H1 (cell line): Measurements from ENCODE around the gene FMN2. TPM values are rescaled to one million over a fixed set of nuclear protein-coding genes. Genes with fewer than 3 reads are reported as not detected.

ENCODE experiments used
- CTCF ChIA-PET: fragments of 300-600 bp; sonication (Branson Sonifier 250); formaldehyde crosslinking; loops from one replicate; lab custom pipeline; 2021; ENCODE audit not compliant: partially characterized antibody; lab: Charles Lee
- POLR2A ChIA-PET: fragments of 300-600 bp; sonication (Branson Sonifier 250); formaldehyde crosslinking; loops from one replicate; lab custom pipeline; 2021; ENCODE audit warnings: inconsistent platforms; ENCODE audit not compliant: partially characterized antibody; lab: Charles Lee
- DNase-seq, 2 experiments: peaks; one replicate each; pipeline versions ENCODE4 v3.0.0 to v3.0.0-alpha.2; 2010 to 2022; ENCODE audit warnings: low spot score in 2 of 2, low read depth in 1 of 2, mixed read lengths in 1 of 2
- FAIRE-seq: peaks from 2 replicates; lab custom pipeline; 2011; peaks lifted over from hg19 to GRCh38; lab: Jason Lieb, UNC
- H2AFZ ChIP-seq: 2 replicates; pipeline ENCODE4 v1.8.1; 2012; ENCODE audit warnings: low read length, inconsistent platforms
- H2AK5ac ChIP-seq: 2 replicates; pipeline ENCODE4 v1.6.1; 2013; ENCODE audit warnings: low read depth, low read length
- H2BK120ac ChIP-seq: replicated peaks from 2 replicates; pipeline ENCODE3; 2013; ENCODE audit warnings: low read depth, low read length, inconsistent platforms
- H2BK12ac ChIP-seq: 2 replicates; pipeline ENCODE4 v1.6.1; 2013; ENCODE audit warnings: low read depth, low read length
- H2BK15ac ChIP-seq: 2 replicates; pipeline ENCODE4 v1.6.1; 2013; ENCODE audit warnings: low read length
- H2BK20ac ChIP-seq: 2 replicates; pipeline ENCODE4 v1.6.1; 2013; ENCODE audit warnings: low read length
- H2BK5ac ChIP-seq: 2 replicates; pipeline ENCODE4 v1.6.1; 2013; ENCODE audit warnings: low read depth, low read length
- H3K14ac ChIP-seq: 2 replicates; pipeline ENCODE4 v1.6.1; 2013; ENCODE audit warnings: inconsistent platforms; ENCODE audit not compliant: insufficient read length
- H3K18ac ChIP-seq: 2 replicates; pipeline ENCODE4 v1.6.1; 2013; ENCODE audit warnings: low read length; ENCODE audit errors: extremely low read depth
- H3K23ac ChIP-seq: 2 replicates; pipeline ENCODE4 v1.6.1; 2013; ENCODE audit warnings: inconsistent platforms; ENCODE audit not compliant: insufficient read length
- H3K23me2 ChIP-seq: 2 replicates; pipeline ENCODE4 v1.6.1; 2013; ENCODE audit warnings: low read depth, low read length
- H3K27ac ChIP-seq: 2 replicates; pipeline ENCODE4 v1.6.1; 2011; ENCODE audit warnings: low read depth, low read length, inconsistent platforms
- H3K27me3 ChIP-seq, 4 experiments: replicated peaks in 1 of 4; 1 replicate in 1 of 4; 2 replicates in 3 of 4; pipeline versions ENCODE4 v1.6.1 to v1.8.1; 2011 to 2013; ENCODE audit warnings: low read length in 3 of 4, mild to moderate bottlenecking in 3 of 4, inconsistent platforms in 2 of 4, mixed read lengths in 2 of 4, moderate library complexity in 1 of 4; ENCODE audit not compliant: control insufficient read depth in 3 of 4, insufficient read depth in 3 of 4; ENCODE audit errors: extremely low read depth in 1 of 4
- H3K36me3 ChIP-seq, 4 experiments: 2 replicates each; pipeline versions ENCODE4 v1.6.1 to v1.8.1; 2011 to 2013; ENCODE audit warnings: mild to moderate bottlenecking in 4 of 4, low read length in 3 of 4, moderate library complexity in 2 of 4, control low read depth in 1 of 4, inconsistent platforms in 1 of 4; ENCODE audit not compliant: insufficient read depth in 4 of 4, control insufficient read depth in 2 of 4
- H3K4ac ChIP-seq: replicated peaks from 2 replicates; pipeline ENCODE3; 2013; ENCODE audit warnings: low read length, low read depth, mixed read lengths, inconsistent platforms; ENCODE audit not compliant: insufficient read length
- H3K4me1 ChIP-seq, 4 experiments: replicated peaks in 1 of 4; 1 replicate in 1 of 4; 2 replicates in 3 of 4; pipeline versions ENCODE4 v1.6.1 to v1.8.1; 2011 to 2013; ENCODE audit warnings: low read length in 3 of 4, inconsistent platforms in 2 of 4, mixed read lengths in 1 of 4; ENCODE audit not compliant: insufficient read depth in 4 of 4, control insufficient read depth in 3 of 4
- H3K4me2 ChIP-seq, 2 experiments: 2 replicates each; pipeline versions ENCODE4 v1.6.1 to v1.8.1; 2011 to 2013; ENCODE audit warnings: low read depth in 2 of 2, low read length in 2 of 2, control low read depth in 1 of 2, inconsistent platforms in 1 of 2, mild to moderate bottlenecking in 1 of 2; ENCODE audit not compliant: insufficient read depth in 1 of 2
- H3K4me3 ChIP-seq, 4 experiments: fragments of 200-600, 300-600 bp in 1 of 4; sonication (generic), shearing (Covaris generic), sonication (Bioruptor Twin) in 1 of 4; 2 replicates each; pipeline versions ENCODE4 v1.5.1 to v1.8.1; 2011 to 2016; ENCODE audit warnings: low read length in 4 of 4, low read depth in 3 of 4, control low read depth in 2 of 4, inconsistent platforms in 2 of 4, mild to moderate bottlenecking in 2 of 4, mixed read lengths in 1 of 4, moderate library complexity in 1 of 4; ENCODE audit not compliant: insufficient read depth in 2 of 4; ENCODE audit errors: extremely low read depth in 1 of 4
- H3K56ac ChIP-seq: replicated peaks from 2 replicates; pipeline ENCODE3; 2013; ENCODE audit warnings: low read depth, mild to moderate bottlenecking, mixed read lengths, low read length, inconsistent platforms; ENCODE audit not compliant: insufficient read length
- H3K79me1 ChIP-seq: 2 replicates; pipeline ENCODE4 v1.6.1; 2013; ENCODE audit warnings: low read depth, low read length, control low read depth
- H3K79me2 ChIP-seq, 2 experiments: 2 replicates each; pipeline versions ENCODE4 v1.6.1 to v1.8.1; 2012 to 2013; ENCODE audit warnings: low read length in 2 of 2, mild to moderate bottlenecking in 2 of 2, inconsistent platforms in 1 of 2; ENCODE audit not compliant: insufficient read depth in 2 of 2, control insufficient read depth in 1 of 2
- H3K9ac ChIP-seq, 4 experiments: replicated peaks in 1 of 4; 1 replicate in 1 of 4; 2 replicates in 3 of 4; pipeline versions ENCODE4 v1.6.1 to v1.8.1; 2011 to 2013; ENCODE audit warnings: low read depth in 3 of 4, low read length in 3 of 4, control low read depth in 2 of 4, mild to moderate bottlenecking in 2 of 4, moderate library complexity in 2 of 4, inconsistent platforms in 1 of 4; ENCODE audit errors: extremely low read depth in 1 of 4
- H3K9me3 ChIP-seq, 2 experiments: 2 replicates each; pipeline versions ENCODE4 v1.6.1 to v1.8.1; 2012 to 2013; ENCODE audit warnings: mild to moderate bottlenecking in 2 of 2, moderate library complexity in 2 of 2, control low read depth in 1 of 2, inconsistent platforms in 1 of 2, low read depth in 1 of 2, low read length in 1 of 2, mixed read lengths in 1 of 2; ENCODE audit not compliant: insufficient read depth in 2 of 2
- H4K20me1 ChIP-seq, 2 experiments: replicated peaks in 1 of 2; 2 replicates each; pipeline versions ENCODE3 to v1.8.1; 2011 to 2013; ENCODE audit warnings: inconsistent platforms in 2 of 2, low read length in 2 of 2, mild to moderate bottlenecking in 1 of 2; ENCODE audit not compliant: insufficient read depth in 2 of 2, control insufficient read depth in 1 of 2
- H4K5ac ChIP-seq: 2 replicates; pipeline ENCODE4 v1.6.1; 2013; ENCODE audit warnings: low read length, low read depth, mixed read lengths, inconsistent platforms; ENCODE audit not compliant: insufficient read length
- H4K8ac ChIP-seq: 2 replicates; pipeline ENCODE4 v1.8.0; 2013; ENCODE audit warnings: mild to moderate bottlenecking, moderate library complexity, low read length, inconsistent platforms; ENCODE audit not compliant: insufficient read depth; ENCODE audit errors: extremely low read depth
- H4K91ac ChIP-seq: replicated peaks from 2 replicates; pipeline ENCODE3; 2013; ENCODE audit warnings: low read length, mixed read lengths, inconsistent platforms; ENCODE audit not compliant: insufficient read length
- CEBPB ChIP-seq: IDR thresholded peaks from 2 replicates; pipeline ENCODE4 v1.6.1; 2012; ENCODE audit warnings: low read depth, low read length
- CHD2 ChIP-seq: IDR thresholded peaks from 2 replicates; pipeline ENCODE4 v1.6.1; 2012; ENCODE audit warnings: low read length, improper control_type of control experiment
- GABPA ChIP-seq: IDR thresholded peaks from 2 replicates; pipeline ENCODE4 v1.6.1; 2011; ENCODE audit warnings: mild to moderate bottlenecking, low read length, moderate library complexity, borderline replicate concordance; ENCODE audit not compliant: insufficient read depth
- GTF2F1 ChIP-seq: IDR thresholded peaks from 2 replicates; pipeline ENCODE4 v1.6.1; 2012; ENCODE audit warnings: low read depth, low read length, improper control_type of control experiment, borderline replicate concordance
- HDAC2 ChIP-seq, 2 experiments: fragments of 300-600 bp in 1 of 2; sonication (generic) in 1 of 2; IDR thresholded peaks; 2 replicates each; pipeline ENCODE4 v1.6.1; 2011 to 2012; ENCODE audit warnings: low read depth in 2 of 2, low read length in 2 of 2, mild to moderate bottlenecking in 2 of 2, moderate library complexity in 2 of 2, borderline replicate concordance in 1 of 2, inconsistent platforms in 1 of 2
- MAX ChIP-seq: IDR thresholded peaks from 2 replicates; pipeline ENCODE4 v1.6.1; 2012; ENCODE audit warnings: inconsistent platforms
- NANOG ChIP-seq: IDR thresholded peaks from 2 replicates; pipeline ENCODE4 v1.6.1; 2011; ENCODE audit warnings: low read length, low read depth, mild to moderate bottlenecking, inconsistent platforms; ENCODE audit not compliant: insufficient read depth, poor library complexity, severe bottlenecking
- PHF8 ChIP-seq: fragments of 200-600 bp; sonication (generic); conservative IDR thresholded peaks from 2 replicates; pipeline ENCODE4 v1.7.1; 2012; ENCODE audit warnings: low read depth, mild to moderate bottlenecking, inconsistent platforms, low read length, moderate library complexity
- POLR2AphosphoS5 ChIP-seq: IDR thresholded peaks from 2 replicates; pipeline ENCODE4 v1.6.1; 2011; ENCODE audit warnings: low read depth, low read length
- POU5F1 ChIP-seq: IDR thresholded peaks from 2 replicates; pipeline ENCODE4 v1.6.1; 2011; ENCODE audit warnings: low read depth, mild to moderate bottlenecking, low read length, moderate library complexity
- RBBP5 ChIP-seq: IDR thresholded peaks from 2 replicates; pipeline ENCODE4 v1.7.1; 2012; ENCODE audit warnings: low read depth, mild to moderate bottlenecking, inconsistent platforms, low read length, moderate library complexity, borderline replicate concordance
- SIN3A ChIP-seq, 2 experiments: IDR thresholded peaks in 1 of 2; conservative IDR thresholded peaks in 1 of 2; 2 replicates each; pipeline ENCODE4 v1.6.1; 2011 to 2012; ENCODE audit warnings: low read length in 2 of 2, improper control_type of control experiment in 1 of 2, low read depth in 1 of 2, mild to moderate bottlenecking in 1 of 2
- SIX5 ChIP-seq: IDR thresholded peaks from 2 replicates; pipeline ENCODE4 v1.6.1; 2011; ENCODE audit warnings: mild to moderate bottlenecking, low read depth, low read length
- SP1 ChIP-seq: IDR thresholded peaks from 2 replicates; pipeline ENCODE4 v1.6.1; 2011; ENCODE audit warnings: low read depth, low read length
- SP4 ChIP-seq: IDR thresholded peaks from 2 replicates; pipeline ENCODE4 v1.6.1; 2012; ENCODE audit warnings: low read length, inconsistent platforms
- WGBS, 2 experiments: shearing (Covaris generic) in 1 of 2; methylation state at CpG; one replicate each; pipeline versions ENCODE4 v1.1.6 to v1.1.7; 2013 to 2015; ENCODE audit warnings: low lambda C conversion rate in 2 of 2, mixed read lengths in 2 of 2, inconsistent platforms in 1 of 2, low coverage in 1 of 2, missing lambda C conversion rate in 1 of 2; ENCODE audit not compliant: insufficient replicate concordance in 2 of 2, insufficient coverage in 1 of 2, insufficient read length in 1 of 2; ENCODE audit errors: extremely low coverage in 1 of 2, missing lambda C conversion rate in 1 of 2; 5-methylcytosine and 5-hydroxymethylcytosine counted together
- polyA plus RNA-seq, 7 experiments: library from polyadenylated mRNA; depleted of rRNA in 3 of 7; stranded (reverse) in 5 of 7; unstranded in 2 of 7; fragments of >200 nt in 5 of 7; fragments of 200-250 nt in 2 of 7; gene quantifications; 1 replicate in 5 of 7; 2 replicates in 1 of 7; 4 replicates in 1 of 7; pipeline versions ENCODE4 v1.2.1 to v1.2.3, GENCODE V29; 2011 to 2013; ENCODE audit warnings: missing spikeins in 2 of 7, mixed read lengths in 2 of 7
- total RNA-seq: library from RNA; stranded (reverse); fragmentation: NEBNext Ultra II Directional; extraction: Animal tissue kit (Norgen Biotek cat#: 25700); gene quantifications from 2 replicates; pipeline ENCODE4 v1.2.1, GENCODE V29; 2021

FMN2 gene
- total and polyA plus RNA-seq, 2 of the 8 experiments (the other 6 are each of a cell fraction or from before 2014, with no cell fraction given), result 0.83 to 2.0 TPM

- Histone ChIP-seq H3K36me3 (no peaks in the 10 kb centered on the region), H2BK120ac (no peak overlapping the region), H3K4me2 (no peak overlapping the region), H2BK15ac (no peak overlapping the region), H3K9me3 (no peaks in the 10 kb centered on the region), H3K79me1 (no peaks in the 10 kb centered on the region), H2BK5ac (no peak overlapping the region), H3K56ac (no peak overlapping the region), H3K27me3 (no peaks in the 10 kb centered on the region), H4K20me1 (no peaks in the 10 kb centered on the region), H2BK20ac (no peak overlapping the region), H3K14ac (no peak overlapping the region), H3K4me3 (no peak overlapping the region), H3K79me2 (no peaks in the 10 kb centered on the region), H2AFZ (no peak overlapping the region), H3K4me1 (no peaks in the 10 kb centered on the region), H4K91ac (no peak overlapping the region), H3K27ac (no peak overlapping the region), H3K23me2 (no peaks in the 10 kb centered on the region), H2BK12ac (no peak overlapping the region), H4K5ac (no peak overlapping the region), H3K4ac (no peak overlapping the region), H3K18ac (no peak overlapping the region), H4K8ac (no peak overlapping the region), H2AK5ac (no peak overlapping the region), H3K9ac (no peak overlapping the region), H3K23ac (no peak overlapping the region)
- ChIA-PET POLR2A (no interaction called here), CTCF (no interaction called here)
- FAIRE-seq (no peak), DNase-seq (no peak)
- 95% methylated on average over 1 of the region's 1 CpG; no CpG with 5 or more reads in 1 of the 2 experiments for WGBS, 2 experiments
- TF ChIP-seq POU5F1 (no peak), PHF8 (no peak), CEBPB (no peak), GABPA (no peak), SP1 (no peak), SP4 (no peak), POLR2AphosphoS5 (no peak), SIX5 (no peak), MAX (no peak), HDAC2 (IDR thresholded peaks at IDR 0.05; ENCODE audit: borderline replicate concordance in 1 of 2, low read depth in 2 of 2, low read length in 2 of 2) (no peak), NANOG (no peak), CHD2 (no peak), RBBP5 (no peak), SIN3A (conservative IDR thresholded peaks at IDR 0.05 in 1 of 2, IDR thresholded peaks at IDR 0.05 in 1 of 2; ENCODE audit: low read depth in 1 of 2, low read length in 2 of 2) (no peak), GTF2F1 (no peak)
These were observed 196.0 kb downstream of the FMN2 start for GRCh38 chr1:240287722-240288121.
